SK-N-SH (cell line): ENCODE measurements around the gene ETS1.

Experiments used
- EZH2phosphoT487 ChIP-seq: fragments of 200-600 bp; sonication (generic); IDR thresholded peaks from 2 replicates; pipeline ENCODE4 v1.6.1; 2017; ENCODE audit warnings: low read depth, mixed run types, mild to moderate bottlenecking, antibody characterized with exemption, moderate library complexity, borderline replicate concordance
- POLR2AphosphoS5 ChIP-seq: IDR thresholded peaks from 2 replicates; pipeline ENCODE4 v1.6.1; 2012; ENCODE audit warnings: low read depth, low read length
- RAD21 ChIP-seq: IDR thresholded peaks from 2 replicates; pipeline ENCODE4 v1.6.1; 2012; ENCODE audit warnings: mild to moderate bottlenecking, low read length
- RFX5 ChIP-seq: IDR thresholded peaks from 2 replicates; pipeline ENCODE4 v1.6.1; 2012; ENCODE audit warnings: mild to moderate bottlenecking, improper control_type of control experiment, low read length
- SMC3 ChIP-seq: IDR thresholded peaks from 2 replicates; pipeline ENCODE4 v1.6.1; 2012; ENCODE audit warnings: low read depth, low read length, improper control_type of control experiment
- TAF1 ChIP-seq: IDR thresholded peaks from 2 replicates; pipeline ENCODE4 v1.6.1; 2012; ENCODE audit warnings: low read depth, mild to moderate bottlenecking, low read length, moderate library complexity, borderline replicate concordance
- YY1 ChIP-seq: IDR thresholded peaks from 2 replicates; pipeline ENCODE4 v1.4.0; 2012; ENCODE audit warnings: low read depth, mild to moderate bottlenecking
- TF ChIP-seq, protein P1 (sequence below): fragments of 150-350 bp; IDR thresholded peaks from 2 replicates; pipeline ENCODE4 v1.6.1; 2017; ENCODE audit warnings: antibody characterized with exemption, low read length, low read depth, borderline replicate concordance
- TF ChIP-seq, protein P2 (sequence below): fragments of 200-600 bp; sonication (generic); IDR thresholded peaks from 2 replicates; pipeline ENCODE4 v1.6.1; 2017; ENCODE audit warnings: antibody characterized with exemption, mild to moderate bottlenecking, moderate library complexity
- TF ChIP-seq, protein P3 (sequence below): IDR thresholded peaks from 2 replicates; pipeline ENCODE4; 2012

DNA sequence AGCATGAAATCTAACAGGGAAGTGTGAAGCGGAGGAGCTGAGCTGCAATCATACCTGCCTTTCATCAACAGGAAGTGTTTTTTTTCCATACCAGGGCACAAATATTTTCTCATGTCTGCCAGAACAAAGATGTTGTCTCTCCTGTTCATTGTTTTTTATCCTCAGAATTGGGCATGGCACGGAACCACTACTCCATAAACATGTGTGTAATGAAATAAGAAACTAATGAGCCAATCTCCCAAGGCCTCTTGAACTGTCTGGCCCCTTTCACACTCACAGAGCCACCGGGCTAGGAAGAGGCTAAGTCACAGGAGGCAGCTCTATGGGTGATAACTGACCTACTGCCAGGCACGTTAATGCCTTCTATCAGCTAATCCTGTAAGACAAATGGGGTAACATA lies 124.4 kb downstream of the ETS1 start:
- TF ChIP-seq, protein P1, sequence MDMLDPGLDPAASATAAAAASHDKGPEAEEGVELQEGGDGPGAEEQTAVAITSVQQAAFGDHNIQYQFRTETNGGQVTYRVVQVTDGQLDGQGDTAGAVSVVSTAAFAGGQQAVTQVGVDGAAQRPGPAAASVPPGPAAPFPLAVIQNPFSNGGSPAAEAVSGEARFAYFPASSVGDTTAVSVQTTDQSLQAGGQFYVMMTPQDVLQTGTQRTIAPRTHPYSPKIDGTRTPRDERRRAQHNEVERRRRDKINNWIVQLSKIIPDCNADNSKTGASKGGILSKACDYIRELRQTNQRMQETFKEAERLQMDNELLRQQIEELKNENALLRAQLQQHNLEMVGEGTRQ = no peak
- TF ChIP-seq, protein P2, sequence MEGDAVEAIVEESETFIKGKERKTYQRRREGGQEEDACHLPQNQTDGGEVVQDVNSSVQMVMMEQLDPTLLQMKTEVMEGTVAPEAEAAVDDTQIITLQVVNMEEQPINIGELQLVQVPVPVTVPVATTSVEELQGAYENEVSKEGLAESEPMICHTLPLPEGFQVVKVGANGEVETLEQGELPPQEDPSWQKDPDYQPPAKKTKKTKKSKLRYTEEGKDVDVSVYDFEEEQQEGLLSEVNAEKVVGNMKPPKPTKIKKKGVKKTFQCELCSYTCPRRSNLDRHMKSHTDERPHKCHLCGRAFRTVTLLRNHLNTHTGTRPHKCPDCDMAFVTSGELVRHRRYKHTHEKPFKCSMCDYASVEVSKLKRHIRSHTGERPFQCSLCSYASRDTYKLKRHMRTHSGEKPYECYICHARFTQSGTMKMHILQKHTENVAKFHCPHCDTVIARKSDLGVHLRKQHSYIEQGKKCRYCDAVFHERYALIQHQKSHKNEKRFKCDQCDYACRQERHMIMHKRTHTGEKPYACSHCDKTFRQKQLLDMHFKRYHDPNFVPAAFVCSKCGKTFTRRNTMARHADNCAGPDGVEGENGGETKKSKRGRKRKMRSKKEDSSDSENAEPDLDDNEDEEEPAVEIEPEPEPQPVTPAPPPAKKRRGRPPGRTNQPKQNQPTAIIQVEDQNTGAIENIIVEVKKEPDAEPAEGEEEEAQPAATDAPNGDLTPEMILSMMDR = no peak
- no peak for TF ChIP-seq YY1
- no peak for TF ChIP-seq RAD21
- TF ChIP-seq, protein P3, sequence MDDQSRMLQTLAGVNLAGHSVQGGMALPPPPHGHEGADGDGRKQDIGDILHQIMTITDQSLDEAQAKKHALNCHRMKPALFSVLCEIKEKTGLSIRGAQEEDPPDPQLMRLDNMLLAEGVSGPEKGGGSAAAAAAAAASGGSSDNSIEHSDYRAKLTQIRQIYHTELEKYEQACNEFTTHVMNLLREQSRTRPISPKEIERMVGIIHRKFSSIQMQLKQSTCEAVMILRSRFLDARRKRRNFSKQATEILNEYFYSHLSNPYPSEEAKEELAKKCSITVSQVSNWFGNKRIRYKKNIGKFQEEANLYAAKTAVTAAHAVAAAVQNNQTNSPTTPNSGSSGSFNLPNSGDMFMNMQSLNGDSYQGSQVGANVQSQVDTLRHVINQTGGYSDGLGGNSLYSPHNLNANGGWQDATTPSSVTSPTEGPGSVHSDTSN = no peak
- no peak for TF ChIP-seq POLR2AphosphoS5
- TF ChIP-seq EZH2phosphoT487 = no peak
- no peak for TF ChIP-seq RFX5
- no peak for TF ChIP-seq TAF1
- TF ChIP-seq SMC3 = no peak
